SU-DHL-6 (cell line): ENCODE data around the gene HOXA1.

Experiments
- H2AFZ ChIP-seq: fragments of 200-600 bp; sonication (generic); 2 replicates; pipeline ENCODE4 v1.6.1; 2014; ENCODE audit warnings: low read depth, mild to moderate bottlenecking, moderate library complexity, mixed read lengths, antibody characterized with exemption, low read length; ENCODE audit not compliant: severe bottlenecking
- H3F3A ChIP-seq: fragments of 200-600 bp; shearing (Covaris generic); 2 replicates; pipeline ENCODE4 v1.6.0; 2016; ENCODE audit warnings: antibody characterized with exemption, mild to moderate bottlenecking; ENCODE audit not compliant: insufficient read depth
- H3K27ac ChIP-seq: fragments of 200-600 bp; sonication (generic); 2 replicates; pipeline ENCODE4 v1.5.1; 2016; ENCODE audit warnings: low read depth, mild to moderate bottlenecking, low read length, moderate library complexity, mixed read lengths
- H3K27me3 ChIP-seq: fragments of 200-600 bp; sonication (generic), shearing (Covaris generic); 2 replicates; pipeline ENCODE4 v1.6.0; 2014; ENCODE audit warnings: mild to moderate bottlenecking, low read length
- H3K36me3 ChIP-seq: fragments of 200-600 bp; sonication (generic); 2 replicates; pipeline ENCODE4 v1.6.1; 2014; ENCODE audit warnings: mild to moderate bottlenecking, low read length, mixed read lengths
- H3K4me2 ChIP-seq: fragments of 300-600, 200-600 bp; shearing (Covaris generic), sonication (generic); 2 replicates; pipeline ENCODE4 v1.6.0; 2014; ENCODE audit warnings: low read length, low read depth, mild to moderate bottlenecking; ENCODE audit not compliant: poor library complexity, severe bottlenecking
- H3K4me3 ChIP-seq: fragments of 200-600 bp; sonication (generic); 2 replicates; pipeline ENCODE4 v1.5.1; 2014; ENCODE audit warnings: antibody characterized with exemption, low read length, mild to moderate bottlenecking, mixed read lengths; ENCODE audit not compliant: insufficient read depth, poor library complexity, severe bottlenecking
- H3K79me2 ChIP-seq: fragments of 200-600 bp; sonication (generic); 2 replicates; pipeline ENCODE4 v1.6.1; 2014; ENCODE audit warnings: mild to moderate bottlenecking, low read length, moderate library complexity; ENCODE audit not compliant: insufficient read depth
- H3K9ac ChIP-seq: fragments of 200-600 bp; sonication (generic); 2 replicates; pipeline ENCODE4 v1.7.0; 2014; ENCODE audit warnings: mild to moderate bottlenecking, low read length
- H3K9me2 ChIP-seq: fragments of 200-600 bp; sonication (generic); replicated peaks from 2 replicates; pipeline ENCODE4 v1.6.1; 2014; ENCODE audit warnings: low read length; ENCODE audit not compliant: insufficient read depth
- H3K9me3 ChIP-seq: fragments of 200-600 bp; sonication (generic); 2 replicates; pipeline ENCODE4 v1.6.1; 2014; ENCODE audit warnings: low read length, mixed read lengths; ENCODE audit not compliant: insufficient read depth
- H4K20me1 ChIP-seq: fragments of 200-600 bp; sonication (generic); 2 replicates; pipeline ENCODE4 v1.6.1; 2014; ENCODE audit warnings: low read depth, mild to moderate bottlenecking, antibody characterized with exemption, low read length, moderate library complexity, mixed read lengths
- CTCF ChIP-seq: fragments of 200-600 bp; sonication (generic); IDR thresholded peaks from one replicate; pipeline ENCODE4 v1.5.1; 2017; ENCODE audit warnings: antibody characterized with exemption, mild to moderate bottlenecking, low read length, moderate library complexity; ENCODE audit not compliant: insufficient read depth, poor library complexity, severe bottlenecking
- EZH2phosphoT487 ChIP-seq: fragments of 200-600 bp; sonication (generic), shearing (Covaris generic); conservative IDR thresholded peaks from 2 replicates; pipeline ENCODE4 v1.6.1; 2018; ENCODE audit warnings: mild to moderate bottlenecking, antibody characterized with exemption, low read length, moderate library complexity, mixed read lengths

The HOXA1 gene

GRCh38 chr7:27108390-27109127, 12.8 kb upstream of the HOXA1 start:
- Histone ChIP-seq H3F3A (no peaks in the 10 kb centered on the region), H3K79me2 (no peaks in the 10 kb centered on the region), H3K27me3 (no peaks in the 10 kb centered on the region), H3K4me2 (no peak overlapping the region), H3K9me3 (no peaks in the 10 kb centered on the region), H3K9me2 (no peaks in the 10 kb centered on the region), H3K27ac (no peak overlapping the region), H2AFZ (no peak overlapping the region), H3K4me3 (no peak overlapping the region), H3K9ac (no peak overlapping the region), H4K20me1 (no peaks in the 10 kb centered on the region), H3K36me3 (no peaks in the 10 kb centered on the region)
- TF ChIP-seq EZH2phosphoT487 (no peak), CTCF (no peak)

GRCh38 chr7:27107391-27108381, 11.9 kb upstream of the HOXA1 start:
- Histone ChIP-seq H2AFZ (no peak overlapping the region), H3K27me3 (no peaks in the 10 kb centered on the region), H3F3A (no peaks in the 10 kb centered on the region), H3K79me2 (no peaks in the 10 kb centered on the region), H3K9me2 (no peaks in the 10 kb centered on the region), H4K20me1 (no peaks in the 10 kb centered on the region), H3K4me3 (no peak overlapping the region), H3K36me3 (no peaks in the 10 kb centered on the region), H3K9me3 (no peaks in the 10 kb centered on the region), H3K27ac (no peak overlapping the region), H3K9ac (no peak overlapping the region), H3K4me2 (no peak overlapping the region)
- TF ChIP-seq EZH2phosphoT487 (no peak), CTCF (no peak)

- Histone ChIP-seq H3K9me2 (no peaks in the 10 kb centered on the region), H3K9me3 (no peaks in the 10 kb centered on the region), H3F3A (no peaks in the 10 kb centered on the region), H3K27ac (no peak overlapping the region), H3K27me3 (no peaks in the 10 kb centered on the region), H4K20me1 (no peaks in the 10 kb centered on the region), H2AFZ (no peak overlapping the region), H3K9ac (no peak overlapping the region), H3K4me3 (no peak overlapping the region), H3K4me2 (no peak overlapping the region), H3K79me2 (no peaks in the 10 kb centered on the region), H3K36me3 (no peaks in the 10 kb centered on the region)
- TF ChIP-seq EZH2phosphoT487 (no peak), CTCF (no peak)
Observed at GRCh38 chr7:27106901-27107240, 11.1 kb upstream of the HOXA1 start.
